ENCODE data around the gene GPR156.

Gene GPR156

GRCh38 chr3:120306519-120307455 lies 21.8 kb upstream of the GPR156 start:
- Histone ChIP-seq H3K9me3 (ENCODE audit: control insufficient read depth, insufficient read depth, low read depth, low read length) (no peaks in the 10 kb centered on the region), H3K4me3 (ENCODE audit: low read depth, low read length) (no peak overlapping the region), H3K27ac (ENCODE audit: extremely low read depth, low read depth, low read length) (no peak overlapping the region), H3K4me1 (ENCODE audit: control insufficient read depth, insufficient read depth, low read length) (no peaks in the 10 kb centered on the region), H3K36me3 (ENCODE audit: control insufficient read depth in 2 of 2, insufficient read depth in 1 of 2, low read length in 2 of 2) (no peaks in the 10 kb centered on the region)
- ChIA-PET POLR2A (no interaction called here), CTCF (no interaction called here)
- TF ChIP-seq ZNF639 (tag by site-specific recombination; IDR thresholded peaks at IDR 0.05) = no peak

GRCh38 chr3:120304616-120305015 lies 19.6 kb upstream of the GPR156 start:
- Histone ChIP-seq H3K27ac (ENCODE audit: extremely low read depth, low read depth, low read length) (no peak overlapping the region), H3K4me1 (ENCODE audit: control insufficient read depth, insufficient read depth, low read length) (no peaks in the 10 kb centered on the region), H3K36me3 (ENCODE audit: control insufficient read depth in 2 of 2, insufficient read depth in 1 of 2, low read length in 2 of 2) (no peaks in the 10 kb centered on the region), H3K4me3 (ENCODE audit: low read depth, low read length) (no peak overlapping the region), H3K9me3 (ENCODE audit: control insufficient read depth, insufficient read depth, low read depth, low read length) (no peaks in the 10 kb centered on the region)
- ChIA-PET CTCF (no interaction called here), POLR2A (no interaction called here)
- no peak for TF ChIP-seq ZNF335 (tag by site-specific recombination; conservative IDR thresholded peaks at IDR 0.05)
- TF ChIP-seq ZNF398 (tag by site-specific recombination; IDR thresholded peaks at IDR 0.05) = no peak
- TF ChIP-seq ZNF280D (tag by site-specific recombination; IDR thresholded peaks at IDR 0.05) = no peak
- TF ChIP-seq REPIN1 (tag by site-specific recombination; IDR thresholded peaks at IDR 0.05; ENCODE audit: low read depth) = no peak
- TF ChIP-seq ZNF677 (tag by site-specific recombination; IDR thresholded peaks at IDR 0.05) = no peak
- no peak for TF ChIP-seq HOXC10 (CRISPR knock-in tag; IDR thresholded peaks at IDR 0.05)
- TF ChIP-seq ZSCAN23 (tag by site-specific recombination; IDR thresholded peaks at IDR 0.05) = no peak
- no peak for TF ChIP-seq ZBTB17 (tag by site-specific recombination; IDR thresholded peaks at IDR 0.05)
- no peak for TF ChIP-seq ZNF133 (tag by site-specific recombination; IDR thresholded peaks at IDR 0.05)
- no peak for TF ChIP-seq BCL11A (tag by site-specific recombination; IDR thresholded peaks at IDR 0.05; ENCODE audit: low read depth)
- TF ChIP-seq ZNF37A (tag by site-specific recombination; IDR thresholded peaks at IDR 0.05) = no peak
- no peak for TF ChIP-seq ZNF184 (tag by site-specific recombination; IDR thresholded peaks at IDR 0.05)
- no peak for TF ChIP-seq ZBTB1 (tag by site-specific recombination; IDR thresholded peaks at IDR 0.05)
- no peak for TF ChIP-seq ZNF394 (tag by site-specific recombination; IDR thresholded peaks at IDR 0.05; ENCODE audit: borderline replicate concordance)
- no peak for TF ChIP-seq ZBTB6 (tag by site-specific recombination; IDR thresholded peaks at IDR 0.05)
- TF ChIP-seq ZNF664 (tag by site-specific recombination; IDR thresholded peaks at IDR 0.05) = no peak
